GM23248 (cell line): ENCODE measurements around the gene NEK6. TPM values are rescaled to one million over a fixed set of nuclear protein-coding genes. Genes with fewer than 3 reads are reported as not detected.
"Not testable (repeated sequence)": the region's sequence is repeated elsewhere in the genome, so short reads cannot be mapped to it uniquely, and the experiment has no call there.

Experiments used
- DNase-seq: peaks from one replicate; pipeline ENCODE4 v3.0.0-alpha.2; 2015
- H2AFZ ChIP-seq: fragments of 200-600 bp; sonication (generic); 2 replicates; pipeline ENCODE4 v1.6.1; 2016; ENCODE audit warnings: antibody characterized with exemption
- H3F3A ChIP-seq: fragments of 200-600 bp; sonication (generic); 2 replicates; pipeline ENCODE4 v1.6.1; 2016; ENCODE audit warnings: mild to moderate bottlenecking, antibody characterized with exemption, mixed run types; ENCODE audit not compliant: insufficient read depth
- H3K27ac ChIP-seq: fragments of 200-600 bp; sonication (generic); 2 replicates; pipeline ENCODE4 v1.5.1; 2016; ENCODE audit warnings: mild to moderate bottlenecking
- H3K27me3 ChIP-seq: fragments of 200-600 bp; sonication (generic); replicated peaks from 2 replicates; pipeline ENCODE4 v1.6.1; 2016; ENCODE audit warnings: mild to moderate bottlenecking; ENCODE audit not compliant: insufficient read depth
- H3K36me3 ChIP-seq: fragments of 200-600 bp; sonication (generic); 2 replicates; pipeline ENCODE4 v1.6.1; 2016; ENCODE audit warnings: low read depth, mild to moderate bottlenecking
- H3K4me1 ChIP-seq: fragments of 200-600 bp; sonication (generic); 2 replicates; pipeline ENCODE4 v1.6.1; 2016; ENCODE audit warnings: mild to moderate bottlenecking; ENCODE audit not compliant: insufficient read depth
- H3K4me2 ChIP-seq: fragments of 200-600 bp; sonication (generic); one replicate; pipeline ENCODE4 v1.6.1; 2016; ENCODE audit warnings: mild to moderate bottlenecking; ENCODE audit not compliant: unreplicated experiment
- H3K4me3 ChIP-seq: fragments of 200-600 bp; sonication (generic); 2 replicates; pipeline ENCODE4 v1.5.1; 2016; ENCODE audit warnings: mild to moderate bottlenecking
- H3K79me2 ChIP-seq: fragments of 200-600 bp; sonication (generic); 2 replicates; pipeline ENCODE4 v1.6.1; 2016; ENCODE audit warnings: mild to moderate bottlenecking; ENCODE audit not compliant: insufficient read depth
- H3K9ac ChIP-seq: fragments of 200-600 bp; sonication (generic); 2 replicates; pipeline ENCODE4 v1.6.1; 2016; ENCODE audit warnings: mild to moderate bottlenecking
- H3K9me2 ChIP-seq: fragments of 200-600 bp; sonication (generic); 2 replicates; pipeline ENCODE4 v1.6.1; 2016; ENCODE audit warnings: mixed run types, mild to moderate bottlenecking, moderate library complexity; ENCODE audit not compliant: insufficient read depth
- H3K9me3 ChIP-seq: fragments of 200-600 bp; sonication (generic); one replicate; pipeline ENCODE4 v1.6.1; 2017; ENCODE audit warnings: low read depth
- H4K20me1 ChIP-seq: fragments of 200-600 bp; sonication (generic); 2 replicates; pipeline ENCODE4 v1.6.0; 2016; ENCODE audit not compliant: insufficient read depth
- EZH2 ChIP-seq: fragments of 200-600 bp; sonication (generic); IDR thresholded peaks from 2 replicates; pipeline ENCODE4 v1.6.1; 2018; ENCODE audit warnings: antibody characterized with exemption, mild to moderate bottlenecking; ENCODE audit not compliant: insufficient read depth, poor library complexity, severe bottlenecking
- EZH2phosphoT487 ChIP-seq: fragments of 200-600 bp; sonication (generic); IDR thresholded peaks from 2 replicates; pipeline ENCODE4 v1.6.1; 2018; ENCODE audit warnings: antibody characterized with exemption, moderate library complexity, mild to moderate bottlenecking, low read depth; ENCODE audit not compliant: insufficient read depth
- WGBS, 2 experiments: methylation state at CpG; one replicate each; pipeline ENCODE4 v1.1.6; 2015 to 2017; ENCODE audit warnings: low lambda C conversion rate in 2 of 2, low coverage in 1 of 2; ENCODE audit errors: missing lambda C conversion rate in 2 of 2; 5-methylcytosine and 5-hydroxymethylcytosine counted together
- in situ Hi-C: fragments of 300-500 bp; cut with MboI; formaldehyde crosslinking; loops from 2 replicates; pipeline ENCODE4 v1.15.0; 2020
- polyA plus RNA-seq: library from polyadenylated mRNA; unstranded; fragments of >200 nt; fragmentation: Nextera tagmentation; extraction: Ambion mirVana; gene quantifications from 2 replicates; pipeline ENCODE4 v1.2.1, GENCODE V29; 2016
- total RNA-seq: library from RNA; depleted of rRNA; stranded (reverse); fragments of >200 nt; shearing (Covaris generic); gene quantifications from 2 replicates; pipeline ENCODE4 v1.2.3, GENCODE V29; 2014

Gene NEK6
- total and polyA plus RNA-seq, 2 experiments from 2014 or later = 43.7 to 69.6 TPM

DNA sequence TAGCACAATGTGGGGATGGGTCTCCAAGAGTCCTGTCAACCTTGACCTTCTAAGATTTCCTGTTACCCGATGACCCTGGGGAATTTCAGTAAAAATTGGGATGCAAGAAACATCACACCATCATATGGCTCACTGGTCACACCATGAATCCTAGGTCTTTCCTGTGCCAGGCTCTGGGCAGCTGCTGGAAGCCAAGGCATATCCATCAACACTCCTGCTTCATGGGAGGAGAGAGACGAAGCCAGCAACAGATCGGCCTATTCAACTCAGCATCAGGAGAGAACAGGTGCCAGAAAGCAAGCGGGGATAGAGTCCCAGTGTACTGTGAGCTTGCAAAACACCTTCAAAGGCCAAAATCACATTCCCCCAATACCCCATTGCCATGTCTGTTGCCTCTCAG, 6.5 kb upstream of the NEK6 start:
- no peaks in the 10 kb centered on the region for H4K20me1 ChIP-seq
- no peak overlapping the region for H3K4me3 ChIP-seq
- no peak for TF ChIP-seq EZH2
- no peak for TF ChIP-seq EZH2phosphoT487
- no peak overlapping the region for H3K9ac ChIP-seq
- no peaks in the 10 kb centered on the region for H3K36me3 ChIP-seq
- no peaks in the 10 kb centered on the region for H3K79me2 ChIP-seq
- no peaks in the 10 kb centered on the region for H3K9me2 ChIP-seq
- no peaks in the 10 kb centered on the region for H3K9me3 ChIP-seq
- no peaks in the 10 kb centered on the region for H3K27me3 ChIP-seq
- no peak overlapping the region for H3K27ac ChIP-seq
- H3K4me1 ChIP-seq = peaks cover 2% of the 10 kb centered on the region
- peaks cover 3% of the 10 kb centered on the region for H3F3A ChIP-seq
- H2AFZ ChIP-seq = no peak overlapping the region
- no peak overlapping the region for H3K4me2 ChIP-seq
- 69 to 73% methylated on average over 4 of the region's 4 CpGs for WGBS, 2 experiments
- in situ Hi-C loops = no loop called here
- no peak for DNase-seq

DNA sequence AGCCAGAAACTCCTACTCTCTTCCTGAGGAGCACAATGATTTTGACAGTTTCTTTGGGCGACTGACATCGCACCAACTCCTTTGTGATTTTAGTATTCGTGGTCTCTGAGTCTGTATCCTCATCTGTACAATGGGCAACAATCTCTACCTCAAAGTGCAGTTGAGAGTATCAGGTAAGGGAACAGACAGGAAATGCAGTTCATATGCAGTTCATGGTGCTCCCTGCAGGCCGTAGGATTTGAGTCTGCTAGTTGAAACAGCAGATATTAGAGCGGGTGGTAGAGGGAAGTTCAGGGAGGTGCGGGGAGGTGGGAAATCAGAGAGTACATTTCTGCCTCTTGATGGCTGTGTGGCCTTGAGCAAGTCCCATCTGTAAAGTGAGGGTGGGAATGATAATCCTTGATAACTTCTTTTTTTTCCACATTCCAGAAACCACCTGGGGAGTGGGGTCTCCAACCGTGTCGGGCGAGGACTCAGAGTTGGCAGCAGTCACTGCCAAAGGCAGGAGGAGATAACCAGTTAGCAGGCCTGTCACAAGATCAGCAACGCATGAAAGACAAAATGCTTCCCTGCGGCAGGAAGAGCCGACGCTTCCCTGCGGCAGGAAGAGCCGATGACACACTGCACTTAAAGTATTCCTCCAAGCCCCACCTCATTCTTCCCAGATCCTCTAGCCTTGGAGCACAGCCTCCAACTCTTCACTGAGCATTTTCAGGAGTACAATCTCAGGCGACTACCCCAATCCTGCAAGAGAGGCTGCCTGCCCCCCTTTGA, 6.0 kb upstream of the NEK6 start:
- Histone ChIP-seq H3K4me3 (no peak overlapping the region), H3K27me3 (no peaks in the 10 kb centered on the region), H3K79me2 (no peaks in the 10 kb centered on the region), H3K9me3 (no peaks in the 10 kb centered on the region), H3K36me3 (no peaks in the 10 kb centered on the region), H2AFZ (no peak overlapping the region), H3K9me2 (no peaks in the 10 kb centered on the region), H3K4me2 (no peak overlapping the region), H4K20me1 (no peaks in the 10 kb centered on the region), H3K27ac (no peak overlapping the region), H3F3A (peaks cover 6% of the 10 kb centered on the region), H3K9ac (no peak overlapping the region), H3K4me1 (peaks cover 7% of the 10 kb centered on the region)
- 84 to 87% methylated on average over 16 of the region's 16 CpGs for WGBS, 2 experiments
- no peak for DNase-seq
- TF ChIP-seq EZH2phosphoT487 (no peak), EZH2 (no peak)
- in situ Hi-C loops = no loop called here

- H3K9me2 ChIP-seq, H3K4me3 ChIP-seq, H3K4me1 ChIP-seq, H3K9me3 ChIP-seq, H3K9ac ChIP-seq, H4K20me1 ChIP-seq, H3K4me2 ChIP-seq, H3K27ac ChIP-seq, DNase-seq, in situ Hi-C loops, H3K79me2 ChIP-seq, H3K27me3 ChIP-seq, H2AFZ ChIP-seq, H3K36me3 ChIP-seq: not testable (repeated sequence)
- H3F3A ChIP-seq = peaks cover 14% of the 10 kb centered on the region
- 88 to 89% methylated on average over 8 of the region's 8 CpGs for WGBS, 2 experiments
Measured at GRCh38 chr9:124252878-124253277, 4.9 kb upstream of the NEK6 start.

DNA sequence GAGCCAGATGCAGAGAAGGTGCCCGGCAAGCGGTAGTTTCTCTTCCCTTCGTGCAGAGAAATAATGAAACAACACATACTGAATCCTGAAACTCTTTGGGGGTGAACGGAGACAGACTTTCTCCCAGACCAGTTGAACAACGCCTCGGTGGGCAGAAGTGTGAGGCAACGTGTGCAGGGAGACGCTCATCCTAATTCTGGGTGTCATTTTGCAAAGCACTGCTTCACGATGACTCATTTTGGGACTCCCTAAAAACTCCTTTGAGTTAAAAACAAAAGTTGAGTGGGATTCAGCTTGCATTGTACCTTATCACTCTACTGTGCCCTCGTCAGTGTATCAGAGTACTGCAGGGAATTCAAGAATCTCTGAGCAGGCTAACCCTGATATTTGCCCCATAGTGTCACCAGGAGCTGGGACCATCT, 3.5 kb upstream of the NEK6 start:
- no peaks in the 10 kb centered on the region for H3K27me3 ChIP-seq
- H3K4me1 ChIP-seq = peaks cover 9% of the 10 kb centered on the region
- 85 to 89% methylated on average over 10 of the region's 10 CpGs for WGBS, 2 experiments
- H3K9me3 ChIP-seq = no peaks in the 10 kb centered on the region
- H3K79me2 ChIP-seq = peaks cover 10% of the 10 kb centered on the region
- H3K9ac ChIP-seq = no peak overlapping the region
- H3K4me3 ChIP-seq = no peak overlapping the region
- no peak overlapping the region for H3K27ac ChIP-seq
- H3F3A ChIP-seq = peaks cover 20% of the 10 kb centered on the region
- no peak overlapping the region for H2AFZ ChIP-seq
- TF ChIP-seq EZH2phosphoT487 (no peak), EZH2 (no peak)
- H3K4me2 ChIP-seq = no peak overlapping the region
- no peaks in the 10 kb centered on the region for H4K20me1 ChIP-seq
- H3K9me2 ChIP-seq = no peaks in the 10 kb centered on the region
- no peaks in the 10 kb centered on the region for H3K36me3 ChIP-seq
- DNase-seq = no peak
- in situ Hi-C loops = no loop called here
